Raji (cell line): Measurements from ENCODE around the gene SLC46A2.

Experiments
- POLR2A ChIP-seq: IDR thresholded peaks from 2 replicates; pipeline ENCODE4 v1.6.1; 2011; ENCODE audit warnings: low read depth, low read length, control low read depth; ENCODE audit not compliant: insufficient read depth

The SLC46A2 gene, protein sequence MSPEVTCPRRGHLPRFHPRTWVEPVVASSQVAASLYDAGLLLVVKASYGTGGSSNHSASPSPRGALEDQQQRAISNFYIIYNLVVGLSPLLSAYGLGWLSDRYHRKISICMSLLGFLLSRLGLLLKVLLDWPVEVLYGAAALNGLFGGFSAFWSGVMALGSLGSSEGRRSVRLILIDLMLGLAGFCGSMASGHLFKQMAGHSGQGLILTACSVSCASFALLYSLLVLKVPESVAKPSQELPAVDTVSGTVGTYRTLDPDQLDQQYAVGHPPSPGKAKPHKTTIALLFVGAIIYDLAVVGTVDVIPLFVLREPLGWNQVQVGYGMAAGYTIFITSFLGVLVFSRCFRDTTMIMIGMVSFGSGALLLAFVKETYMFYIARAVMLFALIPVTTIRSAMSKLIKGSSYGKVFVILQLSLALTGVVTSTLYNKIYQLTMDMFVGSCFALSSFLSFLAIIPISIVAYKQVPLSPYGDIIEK

DNA sequence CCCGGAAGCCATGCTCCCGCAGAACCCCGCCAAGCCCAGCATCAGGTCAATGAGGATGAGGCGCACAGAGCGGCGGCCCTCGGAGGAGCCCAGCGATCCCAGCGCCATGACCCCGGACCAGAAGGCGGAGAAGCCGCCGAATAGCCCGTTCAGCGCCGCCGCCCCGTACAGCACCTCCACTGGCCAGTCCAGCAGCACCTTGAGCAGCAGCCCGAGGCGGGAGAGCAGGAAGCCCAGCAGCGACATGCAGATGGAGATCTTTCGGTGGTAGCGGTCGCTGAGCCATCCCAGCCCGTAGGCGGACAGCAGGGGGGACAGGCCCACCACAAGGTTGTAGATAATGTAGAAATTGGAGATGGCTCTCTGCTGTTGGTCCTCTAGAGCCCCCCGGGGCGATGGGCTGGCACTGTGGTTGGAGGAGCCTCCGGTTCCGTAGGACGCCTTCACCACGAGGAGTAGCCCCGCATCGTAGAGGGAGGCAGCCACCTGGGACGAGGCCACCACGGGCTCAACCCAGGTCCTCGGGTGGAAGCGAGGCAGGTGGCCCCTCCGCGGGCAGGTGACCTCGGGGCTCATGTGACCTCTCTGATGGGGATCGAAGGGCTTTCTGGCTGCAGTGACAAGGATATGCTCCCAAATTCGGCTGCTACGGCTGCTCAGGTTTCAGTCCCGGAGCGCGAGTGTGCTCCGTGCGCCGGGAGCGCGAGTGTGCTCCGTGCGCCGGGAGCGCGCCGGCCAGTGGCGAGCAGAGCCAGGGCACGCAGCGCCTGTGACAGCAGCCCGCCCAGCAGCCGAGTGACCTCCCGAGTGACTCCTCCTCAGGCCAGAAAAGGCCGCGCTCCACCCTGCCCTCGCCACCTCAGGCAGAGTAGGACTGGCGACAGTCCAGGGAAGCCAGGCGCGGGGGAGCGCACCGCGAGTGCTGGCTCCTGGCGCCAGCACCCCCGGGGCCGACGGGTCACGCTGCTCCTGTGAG lies at the start of gene SLC46A2:
Gene SLC46A2 (minus strand): TSS at position 771 of the 976 bp plus-strand sequence. CDS start 195 bp downstream, at position 576.
- TF ChIP-seq POLR2A: no peak

DNA sequence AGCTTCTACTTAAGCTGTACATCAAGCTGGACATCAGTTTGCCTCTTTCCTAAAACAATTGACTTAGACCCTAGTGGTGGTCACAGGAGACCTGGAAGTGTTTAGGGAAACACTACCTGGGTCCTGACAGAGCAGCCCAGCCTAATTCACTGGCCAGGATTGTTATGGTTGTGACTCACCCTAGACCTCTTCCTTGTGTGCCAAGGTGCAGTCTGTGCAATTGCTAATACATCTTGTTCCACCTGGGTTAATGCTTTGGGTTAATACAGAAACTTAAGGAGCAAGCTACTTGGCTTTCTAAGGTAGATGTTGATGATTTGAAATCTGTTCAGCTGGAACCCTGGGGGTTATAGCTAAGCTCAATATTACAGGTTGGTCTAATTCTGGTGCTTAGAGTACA lies 48.7 kb upstream of the SLC46A2 start:
- no peak for TF ChIP-seq POLR2A

DNA sequence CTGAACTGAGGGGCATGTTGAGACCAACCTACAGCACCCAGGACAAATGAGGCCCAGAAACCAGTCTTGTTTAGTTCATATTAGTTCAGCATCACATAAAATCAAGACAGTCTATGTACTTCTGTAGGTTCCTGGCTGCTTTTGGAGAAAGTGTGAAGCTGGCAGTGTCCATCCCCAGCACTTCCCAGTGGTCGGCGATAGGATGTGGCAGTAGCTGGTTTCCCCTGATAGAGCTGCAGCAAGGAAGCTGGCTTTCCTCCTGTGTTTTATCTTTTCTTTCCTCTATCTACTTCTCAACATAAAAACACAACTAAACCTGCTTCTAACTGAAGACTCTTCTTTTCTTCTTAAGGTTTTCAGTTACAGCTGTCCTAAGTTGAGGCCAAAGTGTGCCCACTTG lies 43.0 kb upstream of the SLC46A2 start:
- no peak for TF ChIP-seq POLR2A

DNA sequence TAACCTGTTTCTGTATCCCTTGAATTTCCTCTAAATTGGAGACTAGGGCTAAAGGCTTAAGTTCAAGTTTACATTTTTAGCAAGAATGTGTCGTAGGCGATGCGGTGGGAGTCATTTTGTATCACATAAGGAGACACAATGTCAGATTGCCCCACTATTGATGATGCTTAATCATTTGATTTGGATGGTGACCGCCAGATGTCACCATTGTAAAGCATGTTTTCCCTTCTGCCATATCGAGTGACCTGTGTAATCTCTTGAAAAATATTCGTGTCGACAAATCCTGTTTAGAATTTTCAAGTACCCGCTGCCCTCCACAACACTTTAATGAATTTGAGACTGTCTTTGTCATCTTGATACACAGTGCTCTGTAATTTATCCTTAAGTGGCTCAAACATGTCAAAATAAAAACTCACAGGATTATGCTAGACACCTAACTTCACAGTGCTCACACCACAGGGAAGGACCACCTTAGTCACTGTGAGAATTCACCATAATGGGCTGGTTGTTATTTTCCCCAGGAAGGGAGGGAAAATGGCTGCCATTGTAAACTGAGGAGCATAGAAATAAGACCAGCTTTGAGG lies 34.5 kb upstream of the SLC46A2 start:
- TF ChIP-seq POLR2A: no peak

DNA sequence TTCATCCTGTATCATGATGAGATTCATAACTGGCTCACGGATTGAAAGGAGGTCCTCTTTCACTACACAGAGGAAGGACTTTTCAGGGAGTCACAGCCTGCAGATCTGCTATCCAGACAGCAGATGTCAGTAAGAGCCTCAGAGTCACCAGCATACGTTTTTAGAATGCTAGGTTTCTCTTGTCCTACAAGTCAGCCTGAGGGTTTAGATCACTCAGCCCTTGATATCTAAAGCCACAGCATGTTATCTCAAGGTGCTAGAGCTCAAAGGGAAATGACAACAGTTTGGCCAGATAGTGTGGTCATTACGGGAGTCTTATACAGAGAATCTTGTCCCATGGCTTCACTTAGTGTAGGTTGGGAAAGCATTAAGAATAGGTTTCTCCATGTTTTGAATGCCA lies 30.9 kb upstream of the SLC46A2 start:
- no peak for TF ChIP-seq POLR2A

DNA sequence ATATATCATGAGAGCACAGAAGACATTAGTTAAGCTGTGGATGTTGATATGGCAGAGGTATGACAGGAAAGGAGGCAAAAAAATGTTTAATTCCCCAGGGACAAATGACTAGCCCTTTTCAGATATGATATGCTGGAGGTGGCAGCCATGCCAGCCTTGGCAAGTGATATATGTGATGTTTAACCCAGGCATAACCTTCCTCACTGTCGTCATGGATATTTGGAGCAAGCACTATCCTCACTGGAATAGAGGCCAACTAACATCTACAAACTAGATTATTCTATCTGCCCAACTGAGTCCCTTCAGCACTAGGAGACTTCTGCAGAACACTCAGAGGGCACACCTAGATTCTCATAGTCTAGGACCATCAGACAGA lies 27.3 kb upstream of the SLC46A2 start:
- TF ChIP-seq POLR2A: no peak

DNA sequence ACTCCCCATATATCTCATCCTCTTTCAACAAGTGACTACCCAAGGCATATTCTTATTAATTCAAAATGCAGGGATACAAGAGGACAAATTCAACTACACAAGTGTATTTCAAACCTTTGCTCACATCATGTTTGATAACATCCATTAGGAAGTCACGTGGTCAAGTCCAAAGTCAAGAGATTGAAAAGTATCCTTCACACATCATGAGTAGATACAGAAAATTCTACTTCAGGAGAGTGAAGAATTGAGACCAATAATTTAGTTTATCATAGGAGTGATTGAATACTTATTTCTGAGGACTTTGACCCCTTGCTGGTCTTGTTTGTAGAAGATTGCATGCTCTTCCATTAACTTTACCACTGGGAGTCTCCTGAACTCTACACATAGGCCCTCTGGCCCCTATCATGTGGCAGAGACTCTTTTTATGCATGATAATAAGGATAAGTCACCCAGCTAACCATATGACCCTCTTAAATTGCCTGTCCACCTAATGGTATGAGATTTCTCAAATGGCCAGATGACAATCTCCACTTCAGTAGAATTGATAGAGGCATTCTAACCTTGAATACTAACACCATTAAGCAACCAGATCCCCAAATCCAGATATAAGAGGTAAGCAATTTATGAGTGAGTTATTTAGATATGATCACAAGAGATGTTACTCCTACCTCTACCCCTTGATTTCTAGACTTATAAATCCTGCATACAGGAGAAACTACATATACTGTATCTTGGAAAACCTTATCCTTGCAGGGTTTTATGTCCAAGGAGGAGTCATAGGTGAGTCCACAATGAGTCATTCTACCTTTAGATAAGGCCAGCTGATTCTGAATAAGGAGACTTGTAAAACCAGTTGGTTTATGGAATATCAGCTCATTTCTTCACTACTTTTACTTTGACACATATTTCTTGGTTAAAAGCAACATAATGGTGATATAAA lies 26.6 kb upstream of the SLC46A2 start:
- TF ChIP-seq POLR2A: no peak

DNA sequence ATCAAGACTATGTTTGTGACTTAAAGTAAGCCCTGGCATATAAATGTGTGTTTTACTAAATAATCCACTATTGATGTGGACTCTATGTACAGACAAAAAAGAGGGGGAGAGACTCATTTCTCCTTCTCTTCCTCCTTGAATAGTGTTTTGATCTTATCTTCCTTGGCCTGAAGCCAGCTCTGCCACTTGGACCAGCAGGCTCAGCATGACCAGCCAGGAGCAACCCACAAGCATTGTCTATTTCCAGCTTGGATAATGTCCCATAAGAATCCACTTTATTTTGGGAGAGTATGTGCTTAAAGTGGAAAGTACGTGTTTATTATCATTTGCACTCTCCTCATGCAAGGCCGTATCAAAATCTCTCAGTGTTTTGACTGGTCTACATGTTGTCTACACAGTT lies 23.8 kb upstream of the SLC46A2 start:
- TF ChIP-seq POLR2A: no peak

DNA sequence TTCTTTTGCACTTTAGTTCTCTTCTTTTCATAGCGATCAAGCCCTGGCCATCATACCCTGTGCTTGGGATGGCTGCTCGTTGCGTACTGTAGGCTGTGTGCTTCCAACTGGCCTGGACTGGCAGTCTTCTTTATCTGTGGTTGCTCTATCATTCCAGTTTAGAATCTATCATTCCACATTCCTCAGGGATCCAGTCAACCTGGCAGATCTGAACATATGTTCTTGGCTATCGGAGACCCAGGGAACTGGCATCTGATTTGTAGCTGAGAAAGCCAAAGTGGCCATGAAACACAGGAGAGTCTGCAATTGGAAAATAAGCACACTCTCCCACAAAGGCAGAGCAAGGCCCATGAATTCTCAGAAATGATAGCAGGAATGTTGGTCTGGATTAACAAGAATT lies 22.6 kb upstream of the SLC46A2 start:
- no peak for TF ChIP-seq POLR2A

DNA sequence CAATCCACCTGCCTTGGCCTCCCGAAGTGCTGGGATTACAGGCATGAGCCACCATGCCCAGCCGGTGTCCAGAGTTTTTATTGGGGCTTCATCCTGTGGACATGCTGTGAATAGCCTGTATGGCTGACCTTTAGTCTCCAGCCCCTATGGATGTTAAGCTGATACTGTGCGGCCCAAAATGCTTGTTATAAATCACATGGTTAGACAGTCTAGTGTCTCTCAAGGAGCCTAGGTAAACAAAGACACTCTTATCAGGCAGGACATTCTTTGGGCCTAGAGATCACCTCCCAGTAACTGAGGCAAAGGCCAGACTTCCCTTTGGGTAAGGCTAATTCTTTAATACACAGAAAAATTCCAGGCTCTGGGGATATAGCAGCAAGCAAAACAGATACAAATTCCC lies 22.0 kb upstream of the SLC46A2 start:
- no peak for TF ChIP-seq POLR2A

DNA sequence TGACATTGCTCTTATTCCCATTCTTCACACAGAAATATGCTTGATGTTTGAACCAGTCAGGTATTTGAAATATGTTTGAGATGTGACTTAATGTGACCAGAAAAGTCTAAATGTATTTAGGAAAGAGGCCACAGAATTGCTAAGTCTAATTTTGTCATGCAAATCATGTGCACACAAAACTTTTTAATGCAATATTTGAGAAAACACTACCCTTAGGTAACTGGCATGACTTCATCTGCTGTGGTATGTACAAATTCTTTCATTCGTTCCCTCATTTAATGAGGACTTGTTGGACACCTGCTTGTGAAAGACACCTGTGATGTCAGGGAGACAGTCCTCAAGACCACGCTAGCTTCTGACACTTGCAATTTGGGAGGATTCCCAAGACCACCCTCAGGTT lies 21.1 kb upstream of the SLC46A2 start:
- TF ChIP-seq POLR2A: no peak

DNA sequence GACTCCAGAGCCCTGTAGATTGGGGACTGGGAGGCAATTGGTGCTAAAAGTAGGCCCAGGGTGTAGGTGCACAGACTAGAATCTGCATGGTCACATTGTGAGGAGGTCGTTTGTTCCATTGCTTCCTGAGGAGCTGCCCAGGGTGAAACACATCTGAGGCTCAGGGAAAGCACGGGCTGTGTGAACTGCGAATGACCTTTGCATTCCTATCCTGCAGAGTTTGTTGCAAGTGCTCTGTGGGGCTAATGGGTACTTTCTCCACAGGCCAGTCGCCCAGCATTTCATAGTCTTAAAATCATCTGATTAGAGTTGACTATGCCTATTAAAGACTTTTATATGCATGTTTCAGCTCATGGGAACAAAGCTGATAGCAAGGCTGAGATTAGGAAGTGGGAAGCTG lies 14.4 kb upstream of the SLC46A2 start:
- no peak for TF ChIP-seq POLR2A

DNA sequence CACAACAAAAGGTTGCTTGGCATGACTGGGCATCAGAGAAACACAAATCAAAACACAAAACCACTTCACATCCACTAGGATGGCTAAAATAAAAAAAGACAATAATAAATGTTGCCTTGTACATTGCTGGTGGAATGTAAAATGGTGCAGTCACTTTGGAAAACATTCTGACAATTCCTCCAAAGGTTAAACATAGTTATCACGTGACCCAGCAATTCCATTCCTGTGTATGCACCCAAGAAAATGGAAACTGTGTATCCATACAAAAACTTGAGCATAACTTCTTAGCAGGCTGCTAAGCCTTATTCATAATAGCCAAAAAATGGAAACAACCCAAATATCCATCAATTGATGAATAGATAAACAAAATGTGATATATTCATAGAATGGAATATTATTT lies 10.2 kb upstream of the SLC46A2 start:
- TF ChIP-seq POLR2A: no peak

DNA sequence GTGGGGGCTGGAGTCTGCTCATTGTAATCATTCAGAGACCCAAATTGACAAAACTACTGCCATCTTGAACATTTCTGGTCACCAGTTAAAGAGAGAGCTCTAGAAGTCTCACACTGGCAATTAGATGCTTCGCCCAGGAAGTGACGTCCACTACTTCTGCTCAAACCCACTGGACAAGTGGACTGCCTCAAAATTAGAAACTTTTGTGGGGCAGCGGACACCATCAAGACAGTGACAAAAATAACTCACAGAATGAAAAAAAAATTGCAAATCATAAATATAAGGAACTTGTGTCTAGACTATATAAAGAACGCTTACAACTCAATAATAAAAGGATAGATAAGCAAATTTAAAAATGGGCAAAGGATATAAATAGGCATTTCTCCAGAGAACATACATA lies 9.8 kb upstream of the SLC46A2 start:
- TF ChIP-seq POLR2A: no peak
